Gastroesophageal sphincter (tissue), 4 donors: ENCODE measurements around the gene MRRF. TPM values are rescaled to one million over a fixed set of nuclear protein-coding genes. Genes with fewer than 3 reads are reported as not detected.

ENCODE experiments used
- ATAC-seq: fragments of 150-250 bp; one replicate; pipeline ENCODE4 v1.9.1; 2016; ENCODE audit warnings: mild to moderate bottlenecking, moderate library complexity
- H3K27ac ChIP-seq, 4 donors: fragments of 200-600 bp; sonication (generic) in 3 of 4; 1 replicate in 3 of 4; 2 replicates in 1 of 4; pipeline ENCODE4 v1.5.1; 2016 to 2019
- H3K27me3 ChIP-seq: fragments of 200-600 bp; sonication (generic); one replicate; pipeline ENCODE4 v1.5.1; 2019
- H3K36me3 ChIP-seq, 2 donors: fragments of 200-600 bp; sonication (generic); one replicate each; pipeline ENCODE4 v1.5.1; 2019; ENCODE audit warnings: control low read depth in 1 of 2
- H3K4me1 ChIP-seq, 3 donors: fragments of 200-600 bp; sonication (generic); 1 replicate in 2 of 3; 2 replicates in 1 of 3; pipeline ENCODE4 v1.5.1; 2016 to 2019; ENCODE audit warnings: control low read depth in 2 of 3
- H3K4me3 ChIP-seq, 2 donors: fragments of 200-600 bp; sonication (generic); one replicate each; pipeline ENCODE4 v1.5.1; 2019; ENCODE audit warnings: mild to moderate bottlenecking in 1 of 2, moderate library complexity in 1 of 2
- H3K9me3 ChIP-seq, 3 donors: fragments of 200-600 bp; sonication (generic); one replicate each; pipeline ENCODE4 v1.5.1; 2017 to 2019; ENCODE audit warnings: control low read depth in 2 of 3
- EP300 ChIP-seq: sonication (generic); formaldehyde crosslinking; IDR thresholded peaks from one replicate; pipeline ENCODE4 v1.6.1; 2017; ENCODE audit warnings: antibody characterized with exemption, mild to moderate bottlenecking
- POLR2A ChIP-seq, 2 donors: fragments of 450-650 bp; IDR thresholded peaks; one replicate each; pipeline ENCODE4 v1.6.1; 2017; ENCODE audit warnings: antibody characterized with exemption in 2 of 2, mild to moderate bottlenecking in 2 of 2, moderate library complexity in 1 of 2
- POLR2AphosphoS5 ChIP-seq: sonication (generic); formaldehyde crosslinking; IDR thresholded peaks from one replicate; pipeline ENCODE4 v1.6.1; 2017; ENCODE audit warnings: antibody characterized with exemption
- WGBS, 2 donors: methylation state at CpG; one replicate each; pipeline ENCODE4 v1.1.5; 2018; ENCODE audit warnings: low coverage in 1 of 2; 5-methylcytosine and 5-hydroxymethylcytosine counted together
- total RNA-seq, 4 donors: library from RNA; depleted of rRNA; stranded (reverse); fragments of >200 nt; gene quantifications; one replicate each; pipeline ENCODE4 v1.1.0, GENCODE V29; 2016
- TF ChIP-seq, protein P1 (sequence below), 4 experiments: fragments of 200-600 bp in 2 of 4; fragments of 450-650 bp in 2 of 4; sonication (generic) in 1 of 4; IDR thresholded peaks; one replicate each; pipeline ENCODE4 v1.5.1; 2017 to 2019; ENCODE audit warnings: antibody characterized with exemption in 4 of 4, mild to moderate bottlenecking in 2 of 4, moderate library complexity in 2 of 4

The MRRF gene
- total RNA-seq, 4 donors from 2014 or later = 24.1 to 38.0 (median 29.7) TPM

DNA sequence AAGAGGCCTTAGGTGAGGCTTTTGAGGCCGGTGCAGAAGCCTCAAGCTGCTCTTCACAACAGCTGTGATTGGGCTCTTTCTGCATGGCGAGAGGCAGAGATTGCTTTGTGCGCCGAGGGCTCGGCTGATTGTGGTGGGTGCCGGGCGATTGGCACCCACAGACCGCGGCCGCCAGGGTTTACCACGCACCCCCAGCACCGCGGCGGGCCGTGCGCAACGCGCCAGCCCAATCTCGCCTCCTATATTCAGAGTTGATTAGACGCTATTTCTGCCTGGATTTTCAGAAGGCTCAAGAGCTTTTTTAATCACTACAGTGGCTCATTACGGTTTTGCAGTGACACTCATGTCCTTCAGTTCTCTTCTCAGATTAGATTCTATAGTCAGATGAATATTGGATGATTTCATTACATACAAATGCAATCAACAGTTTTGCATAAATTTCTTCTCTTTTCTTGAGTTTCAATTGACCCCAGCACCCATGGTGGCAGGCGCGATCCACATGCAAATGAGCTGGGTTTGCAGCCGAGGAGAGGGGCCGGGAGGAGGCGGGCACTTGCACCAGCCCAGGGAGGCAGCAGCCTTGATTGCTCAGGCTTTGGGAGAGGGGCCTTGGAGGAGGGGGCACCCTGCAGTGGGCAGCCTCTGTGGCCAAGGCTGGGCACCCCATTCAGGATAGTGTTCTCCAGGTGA is 72.3 kb downstream of the MRRF start:
- Histone ChIP-seq H3K4me1 (no peaks in the 10 kb centered on the region), H3K27ac (no peak overlapping the region), H3K36me3 (no peaks in the 10 kb centered on the region), H3K9me3 (no peaks in the 10 kb centered on the region), H3K27me3 (no peaks in the 10 kb centered on the region), H3K4me3 (no peak overlapping the region)
- ATAC-seq = no peak
- 59% methylated on average over 8 of the region's 26 CpGs; no CpG with 5 or more reads in 1 of the 2 donors for WGBS, 2 donors
- no peak for TF ChIP-seq POLR2AphosphoS5
- TF ChIP-seq EP300 = no peak
- TF ChIP-seq, protein P1, sequence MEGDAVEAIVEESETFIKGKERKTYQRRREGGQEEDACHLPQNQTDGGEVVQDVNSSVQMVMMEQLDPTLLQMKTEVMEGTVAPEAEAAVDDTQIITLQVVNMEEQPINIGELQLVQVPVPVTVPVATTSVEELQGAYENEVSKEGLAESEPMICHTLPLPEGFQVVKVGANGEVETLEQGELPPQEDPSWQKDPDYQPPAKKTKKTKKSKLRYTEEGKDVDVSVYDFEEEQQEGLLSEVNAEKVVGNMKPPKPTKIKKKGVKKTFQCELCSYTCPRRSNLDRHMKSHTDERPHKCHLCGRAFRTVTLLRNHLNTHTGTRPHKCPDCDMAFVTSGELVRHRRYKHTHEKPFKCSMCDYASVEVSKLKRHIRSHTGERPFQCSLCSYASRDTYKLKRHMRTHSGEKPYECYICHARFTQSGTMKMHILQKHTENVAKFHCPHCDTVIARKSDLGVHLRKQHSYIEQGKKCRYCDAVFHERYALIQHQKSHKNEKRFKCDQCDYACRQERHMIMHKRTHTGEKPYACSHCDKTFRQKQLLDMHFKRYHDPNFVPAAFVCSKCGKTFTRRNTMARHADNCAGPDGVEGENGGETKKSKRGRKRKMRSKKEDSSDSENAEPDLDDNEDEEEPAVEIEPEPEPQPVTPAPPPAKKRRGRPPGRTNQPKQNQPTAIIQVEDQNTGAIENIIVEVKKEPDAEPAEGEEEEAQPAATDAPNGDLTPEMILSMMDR (IDR thresholded peaks at IDR 0.05) = no peak
- no peak for TF ChIP-seq POLR2A (IDR thresholded peaks at IDR 0.05)

DNA sequence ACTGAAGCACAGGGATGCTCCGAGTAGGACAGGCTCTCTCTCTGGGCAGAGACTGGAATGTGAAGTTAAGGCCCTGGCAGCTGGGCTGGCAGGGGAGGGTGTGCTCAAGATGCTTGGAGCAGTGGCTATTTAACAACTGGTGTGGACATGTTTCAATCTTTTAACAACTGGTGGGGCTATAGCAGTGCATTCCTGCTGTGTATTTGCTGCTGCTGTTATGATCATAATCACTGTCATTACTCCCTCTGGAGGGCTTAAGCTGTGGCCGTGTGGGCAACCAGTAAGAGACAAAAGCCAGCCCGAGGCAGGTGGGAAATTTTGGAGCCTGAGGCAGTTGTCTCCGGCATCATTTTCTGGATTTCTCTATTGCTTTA is 72.9 kb downstream of the MRRF start:
- TF ChIP-seq EP300 = no peak
- TF ChIP-seq POLR2AphosphoS5 = no peak
- TF ChIP-seq, protein P1 (IDR thresholded peaks at IDR 0.05) = no peak
- TF ChIP-seq POLR2A (IDR thresholded peaks at IDR 0.05) = no peak
- ATAC-seq = no peak
- H3K4me1 ChIP-seq = no peaks in the 10 kb centered on the region
- no peaks in the 10 kb centered on the region for H3K36me3 ChIP-seq
- no peaks in the 10 kb centered on the region for H3K27me3 ChIP-seq
- no peaks in the 10 kb centered on the region for H3K9me3 ChIP-seq
- WGBS, 2 donors = 87 to 100% methylated on average over 2 to 3 of the region's 4 CpGs
- H3K27ac ChIP-seq = no peak overlapping the region
- no peak overlapping the region for H3K4me3 ChIP-seq

DNA sequence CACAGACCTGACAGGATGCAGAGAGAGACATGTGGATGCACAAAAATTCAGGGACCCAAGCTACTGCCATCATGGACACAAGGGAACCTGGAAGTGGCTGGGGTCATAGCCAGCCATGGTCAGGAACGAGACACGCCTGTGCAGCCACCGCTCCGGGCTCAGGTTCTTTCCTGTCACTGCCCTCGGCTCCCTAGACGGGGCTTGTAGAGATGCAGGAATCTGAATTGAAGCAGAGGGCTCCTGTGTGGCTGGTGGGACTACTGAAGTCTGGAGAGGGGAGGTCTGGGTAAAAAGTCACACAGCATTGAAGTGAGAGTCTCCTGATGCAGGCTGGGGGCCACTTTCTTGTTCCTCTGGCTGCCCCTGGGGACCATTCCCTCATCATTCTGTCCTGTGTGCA is 73.9 kb downstream of the MRRF start:
- H3K9me3 ChIP-seq = no peaks in the 10 kb centered on the region
- no peaks in the 10 kb centered on the region for H3K4me1 ChIP-seq
- no peaks in the 10 kb centered on the region for H3K36me3 ChIP-seq
- H3K4me3 ChIP-seq = no peak overlapping the region
- ATAC-seq = no peak
- H3K27ac ChIP-seq = no peak overlapping the region
- H3K27me3 ChIP-seq = no peaks in the 10 kb centered on the region
- 67% methylated on average over 6 of the region's 6 CpGs; no CpG with 5 or more reads in 1 of the 2 donors for WGBS, 2 donors
- TF ChIP-seq POLR2AphosphoS5 (no peak), EP300 (no peak), POLR2A (IDR thresholded peaks at IDR 0.05) (no peak)
- TF ChIP-seq, protein P1 (IDR thresholded peaks at IDR 0.05) = no peak

DNA sequence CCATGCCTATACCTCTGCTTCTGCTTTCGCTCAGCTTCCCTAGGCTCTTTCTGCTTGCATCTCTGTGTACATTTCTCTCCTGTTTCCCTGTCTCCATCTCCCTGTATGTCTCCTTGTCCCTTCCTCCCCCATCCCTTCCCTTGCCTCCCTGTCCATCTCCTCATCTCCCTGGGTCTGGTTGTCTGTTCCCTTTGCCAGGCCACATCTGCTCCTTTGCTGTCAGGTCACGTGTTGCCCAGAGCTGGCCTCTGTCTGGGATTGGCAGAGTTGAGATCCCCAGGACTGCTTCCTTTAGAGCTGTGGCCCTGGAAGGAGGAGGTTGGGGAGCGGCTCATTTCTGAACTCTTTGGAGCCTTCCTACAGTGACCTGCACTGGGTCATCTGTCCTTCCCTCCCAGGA is 74.3 kb downstream of the MRRF start:
- TF ChIP-seq POLR2AphosphoS5 = no peak
- TF ChIP-seq EP300 = no peak
- TF ChIP-seq, protein P1 (IDR thresholded peaks at IDR 0.05) = no peak
- TF ChIP-seq POLR2A (IDR thresholded peaks at IDR 0.05) = no peak
- no peaks in the 10 kb centered on the region for H3K9me3 ChIP-seq
- H3K4me1 ChIP-seq = no peaks in the 10 kb centered on the region
- WGBS, 2 donors = 58 to 75% methylated on average over 2 of the region's 3 CpGs
- no peaks in the 10 kb centered on the region for H3K27me3 ChIP-seq
- H3K36me3 ChIP-seq = no peaks in the 10 kb centered on the region
- H3K27ac ChIP-seq = no peak overlapping the region
- H3K4me3 ChIP-seq = no peak overlapping the region
- no peak for ATAC-seq

DNA sequence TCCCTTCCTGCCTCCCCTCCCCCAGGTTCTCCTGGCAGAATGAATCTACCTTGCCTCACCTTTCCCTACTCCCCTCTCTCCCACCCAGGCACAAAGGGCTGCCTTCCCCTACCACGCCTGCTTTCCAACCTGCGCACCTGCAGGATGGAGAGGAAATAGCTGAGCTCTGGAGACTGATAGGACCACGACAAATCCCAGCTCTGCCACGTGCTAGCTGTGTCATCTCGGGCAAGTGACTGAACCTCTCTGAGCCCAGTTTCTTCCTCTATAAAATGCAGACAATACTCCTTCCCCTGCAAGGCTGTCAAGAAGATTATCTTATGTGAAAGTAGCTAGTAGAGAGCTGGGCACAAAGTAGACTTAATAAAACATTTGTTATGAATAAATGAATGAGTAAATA is 74.9 kb downstream of the MRRF start:
- 80% methylated on average over 1 of the region's 5 CpGs; no CpG with 5 or more reads in 1 of the 2 donors for WGBS, 2 donors
- Histone ChIP-seq H3K36me3 (no peaks in the 10 kb centered on the region), H3K27ac (no peak overlapping the region), H3K4me1 (no peaks in the 10 kb centered on the region), H3K9me3 (no peaks in the 10 kb centered on the region), H3K4me3 (no peak overlapping the region), H3K27me3 (no peaks in the 10 kb centered on the region)
- TF ChIP-seq POLR2A (IDR thresholded peaks at IDR 0.05) = no peak
- no peak for TF ChIP-seq EP300
- TF ChIP-seq, protein P1 (IDR thresholded peaks at IDR 0.05) = no peak
- no peak for TF ChIP-seq POLR2AphosphoS5
- ATAC-seq = no peak
